HG02852 (cell line): ENCODE results near the gene AP3M1.

Experiments used
- ATAC-seq: cut with Tn5 transposase; IDR thresholded peaks from one replicate; pipeline ENCODE4 v1.9.1; 2021; ENCODE audit warnings: mild to moderate bottlenecking, moderate library complexity; ENCODE audit not compliant: unreplicated experiment

The AP3M1 gene

DNA sequence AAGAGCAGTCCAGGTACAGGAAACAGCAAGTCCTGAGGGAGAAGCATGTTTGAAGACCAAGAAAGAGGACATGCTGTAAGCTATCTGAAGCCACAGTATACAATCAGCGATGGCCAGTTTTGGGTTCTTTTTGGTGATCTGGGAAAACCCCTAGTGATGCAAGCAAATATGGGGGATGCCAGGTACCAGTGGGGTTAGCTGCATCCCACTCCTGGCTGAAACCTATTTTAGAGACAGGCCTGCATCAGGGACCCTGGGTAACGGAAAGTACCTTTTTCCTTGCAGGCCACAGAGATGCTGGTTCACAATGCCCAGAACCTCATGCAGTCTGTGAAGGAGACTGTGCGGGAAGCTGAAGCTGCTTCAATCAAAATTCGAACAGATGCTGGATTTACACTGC, 32.9 kb downstream of the AP3M1 start:
- no peak for ATAC-seq

DNA sequence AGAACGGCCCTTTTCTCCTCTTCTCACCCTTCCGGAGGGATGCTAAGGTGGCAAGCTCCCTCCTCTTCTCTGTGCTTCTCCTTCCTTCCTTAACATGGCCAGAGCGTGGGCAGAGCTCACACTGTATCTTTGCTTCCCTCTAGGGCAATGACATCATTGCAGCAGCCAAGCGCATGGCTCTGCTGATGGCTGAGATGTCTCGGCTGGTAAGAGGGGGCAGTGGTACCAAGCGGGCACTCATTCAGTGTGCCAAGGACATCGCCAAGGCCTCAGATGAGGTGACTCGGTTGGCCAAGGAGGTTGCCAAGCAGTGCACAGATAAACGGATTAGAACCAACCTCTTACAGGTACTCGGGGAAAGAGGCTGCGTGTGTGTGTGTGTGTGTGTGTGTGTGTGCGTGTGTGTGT, 36.6 kb downstream of the AP3M1 start:
- no peak for ATAC-seq

GRCh38 chr10:74113546-74113945, 37.1 kb downstream of the AP3M1 start:
- ATAC-seq = no peak

- ATAC-seq = no peak
Measured at GRCh38 chr10:74111799-74112198, 38.8 kb downstream of the AP3M1 start.

- ATAC-seq = no peak
Measured at GRCh38 chr10:74110120-74110519, 40.5 kb downstream of the AP3M1 start.

DNA sequence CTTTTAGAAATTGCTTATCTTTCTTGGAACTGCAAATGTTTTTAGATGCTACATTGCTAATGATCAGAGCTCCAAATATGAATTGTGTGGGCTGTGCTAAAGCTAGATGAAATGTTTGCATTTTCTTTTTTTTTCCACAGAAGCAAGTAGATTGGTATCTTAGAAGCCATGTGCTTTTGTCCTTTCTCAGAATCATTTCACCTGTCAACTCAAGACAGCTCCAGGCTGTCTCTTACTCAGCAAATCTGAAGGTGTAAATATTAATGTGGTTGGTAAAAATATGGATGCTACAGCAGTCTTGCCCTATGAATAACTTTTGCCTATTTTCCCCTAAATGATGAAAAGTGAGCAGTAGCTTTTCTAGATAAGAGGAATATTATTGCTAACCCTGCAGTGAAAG, 41.2 kb downstream of the AP3M1 start:
- ATAC-seq = no peak

DNA sequence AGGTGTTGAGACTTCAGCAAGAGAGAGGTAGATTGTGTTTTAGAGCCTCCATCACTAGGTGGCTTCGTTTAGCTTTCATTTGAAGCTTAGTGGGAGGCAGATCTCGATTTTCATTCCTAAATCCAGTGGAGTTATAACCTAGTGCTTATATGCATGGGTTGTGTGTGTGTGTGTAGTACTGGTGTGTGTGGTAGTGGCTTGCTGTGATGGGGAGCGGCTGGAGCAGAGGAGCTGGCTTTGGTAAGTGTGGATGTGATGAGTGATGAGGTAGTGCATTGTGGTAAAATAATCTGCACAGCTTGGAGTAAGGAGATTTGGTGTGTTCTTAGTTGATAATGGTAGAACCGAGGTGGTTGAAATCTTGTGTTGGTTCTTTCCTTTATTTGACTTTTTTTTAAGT, 43.2 kb downstream of the AP3M1 start:
- no peak for ATAC-seq

DNA sequence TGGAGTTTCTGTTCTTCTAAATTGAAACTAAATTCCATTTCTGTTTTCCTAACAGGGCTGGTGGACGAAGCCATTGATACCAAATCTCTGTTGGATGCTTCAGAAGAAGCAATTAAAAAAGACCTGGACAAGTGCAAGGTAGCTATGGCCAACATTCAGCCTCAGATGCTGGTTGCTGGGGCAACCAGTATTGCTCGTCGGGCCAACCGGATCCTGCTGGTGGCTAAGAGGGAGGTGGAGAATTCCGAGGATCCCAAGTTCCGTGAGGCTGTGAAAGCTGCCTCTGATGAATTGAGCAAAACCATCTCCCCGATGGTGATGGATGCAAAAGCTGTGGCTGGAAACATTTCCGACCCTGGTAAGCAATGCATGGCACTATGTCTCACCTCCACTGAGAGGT, 45.6 kb downstream of the AP3M1 start:
- no peak for ATAC-seq

- no peak for ATAC-seq
Measured at GRCh38 chr10:74104480-74104879, 46.1 kb downstream of the AP3M1 start.

- no peak for ATAC-seq
Measured at GRCh38 chr10:74103560-74104258, 46.9 kb downstream of the AP3M1 start.

DNA sequence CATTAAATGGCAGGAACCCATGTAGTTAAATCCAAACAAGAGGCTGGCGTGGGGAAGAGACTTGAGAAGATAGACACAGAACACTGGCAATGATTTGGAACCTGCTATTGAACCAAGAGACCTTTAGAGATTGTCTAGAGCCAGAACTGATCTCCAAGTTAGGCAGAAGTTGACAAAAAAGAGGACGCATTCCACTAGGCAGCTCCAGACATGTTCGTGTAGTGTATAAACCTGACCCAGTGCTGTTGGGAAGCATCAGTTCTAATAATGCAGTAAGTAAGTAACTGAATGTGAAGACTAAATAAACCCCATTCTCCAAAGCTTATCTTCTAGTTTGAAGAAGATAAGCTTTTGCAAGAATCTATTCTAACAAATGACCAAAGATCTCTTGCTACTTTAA, 50.8 kb downstream of the AP3M1 start:
- no peak for ATAC-seq

DNA sequence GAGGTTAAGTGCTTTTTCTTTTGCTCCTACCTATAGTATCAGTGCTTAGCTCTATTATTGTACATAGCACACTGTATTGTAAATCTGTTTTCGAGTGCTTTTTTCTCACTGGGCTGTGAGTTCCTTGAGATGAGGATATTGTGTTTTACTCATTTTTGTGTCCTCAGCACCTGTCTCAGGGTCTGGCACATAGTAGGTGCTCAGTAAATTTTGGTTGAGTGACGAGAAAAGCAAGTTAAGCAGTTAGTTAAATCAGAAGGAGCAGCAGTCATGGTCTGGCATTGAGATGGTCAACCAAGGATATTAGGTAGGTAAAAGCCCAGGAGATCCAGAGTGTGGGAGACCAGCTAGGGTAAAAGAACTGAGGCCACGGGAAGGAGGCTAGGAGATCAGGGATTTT, 51.2 kb downstream of the AP3M1 start:
- no peak for ATAC-seq

GRCh38 chr10:74097776-74098175, 52.9 kb downstream of the AP3M1 start:
- ATAC-seq = no peak

DNA sequence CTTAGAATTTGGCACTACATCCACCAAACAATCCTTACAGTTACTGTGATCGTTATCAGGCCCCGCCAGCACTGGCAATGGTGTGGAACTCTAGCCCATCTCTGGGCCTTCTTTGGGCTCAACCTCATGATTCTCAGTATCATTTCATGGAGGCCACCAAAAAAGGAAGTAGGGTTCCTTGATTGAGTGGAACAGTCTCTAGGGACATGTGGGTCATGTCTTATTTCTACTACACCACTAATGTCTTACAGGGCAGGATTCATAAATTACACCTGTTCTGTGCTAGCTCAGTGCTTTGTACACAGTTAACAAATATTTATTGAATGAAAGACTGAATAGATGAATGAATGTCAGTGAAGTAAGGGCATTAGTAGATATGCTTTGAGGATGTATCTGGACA, 53.9 kb downstream of the AP3M1 start:
- ATAC-seq = peak; percentile 95

DNA sequence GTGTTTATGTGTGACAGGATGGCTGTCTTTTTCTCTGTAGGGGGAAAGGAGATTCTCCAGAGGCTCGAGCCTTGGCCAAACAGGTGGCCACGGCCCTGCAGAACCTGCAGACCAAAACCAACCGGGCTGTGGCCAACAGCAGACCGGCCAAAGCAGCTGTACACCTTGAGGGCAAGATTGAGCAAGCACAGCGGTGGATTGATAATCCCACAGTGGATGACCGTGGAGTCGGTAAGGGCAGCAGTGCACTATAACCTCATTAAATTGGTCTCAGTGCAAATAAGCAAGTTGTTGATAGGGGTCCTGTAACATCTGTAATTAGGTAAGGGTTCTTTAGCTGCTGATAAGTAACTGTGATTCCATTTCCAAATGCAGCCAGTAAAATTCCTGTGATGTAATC, 56.4 kb downstream of the AP3M1 start:
- no peak for ATAC-seq

GRCh38 chr10:74093530-74094164, 57.0 kb downstream of the AP3M1 start:
- ATAC-seq = no peak

DNA sequence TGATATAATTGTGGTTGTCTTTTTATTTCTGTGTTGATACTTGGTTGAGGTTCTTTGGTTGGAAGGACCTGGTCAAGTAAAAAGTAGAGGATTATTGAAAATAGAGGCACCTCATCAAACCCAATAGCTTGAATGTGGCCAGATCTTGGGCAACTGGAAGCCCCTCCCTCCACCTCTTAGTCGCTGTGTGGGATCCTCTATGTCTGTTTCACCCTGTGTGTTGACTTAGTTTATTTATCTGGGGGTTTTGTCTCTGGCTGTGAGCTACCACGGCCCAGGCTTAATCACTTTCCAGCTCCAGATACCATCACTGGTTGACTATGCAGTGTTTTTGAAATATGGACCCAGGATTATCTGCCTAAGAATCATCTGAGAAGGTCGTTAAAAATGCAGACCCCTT, 58.3 kb downstream of the AP3M1 start:
- no peak for ATAC-seq

DNA sequence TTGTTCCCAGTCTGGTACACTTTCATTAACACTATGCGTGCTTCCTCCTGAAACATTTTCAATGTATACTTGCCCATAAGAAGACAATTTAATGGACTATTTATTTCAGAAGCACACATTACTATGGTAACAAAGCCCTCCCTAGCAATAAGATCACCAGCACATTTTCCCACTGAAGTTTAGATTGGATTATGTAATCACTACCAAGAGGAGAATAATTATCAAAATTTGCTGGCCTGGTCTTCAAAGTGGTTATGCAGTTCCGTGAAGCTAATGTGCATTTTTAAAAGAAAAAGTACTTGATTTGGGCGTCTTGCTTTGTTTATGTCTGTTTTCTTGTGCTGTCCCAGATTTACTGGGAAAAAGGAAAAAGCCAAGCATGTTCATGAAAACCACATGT, 61.9 kb downstream of the AP3M1 start:
- ATAC-seq = no peak

DNA sequence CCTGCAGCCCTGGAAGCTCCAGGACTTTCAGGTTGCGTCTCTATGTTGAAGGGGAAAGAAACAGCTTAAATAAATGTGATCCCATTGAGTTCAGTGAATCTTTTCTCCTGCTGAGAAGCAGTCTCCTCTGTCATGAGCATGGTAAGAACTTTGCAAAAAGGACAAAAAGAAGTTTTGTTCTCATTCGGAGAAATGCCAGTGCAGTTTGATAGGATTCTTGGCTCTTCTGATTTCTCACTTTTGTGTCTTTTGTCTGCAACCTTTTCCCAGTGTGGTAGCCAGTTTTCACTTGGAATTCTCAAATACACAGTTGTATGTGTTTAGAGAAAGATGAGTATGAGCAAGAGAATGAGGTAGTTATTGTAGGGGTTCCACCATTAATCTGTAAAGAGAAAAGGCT, 64.3 kb downstream of the AP3M1 start:
- ATAC-seq = no peak

GRCh38 chr10:74084955-74085354, 65.7 kb downstream of the AP3M1 start:
- peak; percentile 79 for ATAC-seq

DNA sequence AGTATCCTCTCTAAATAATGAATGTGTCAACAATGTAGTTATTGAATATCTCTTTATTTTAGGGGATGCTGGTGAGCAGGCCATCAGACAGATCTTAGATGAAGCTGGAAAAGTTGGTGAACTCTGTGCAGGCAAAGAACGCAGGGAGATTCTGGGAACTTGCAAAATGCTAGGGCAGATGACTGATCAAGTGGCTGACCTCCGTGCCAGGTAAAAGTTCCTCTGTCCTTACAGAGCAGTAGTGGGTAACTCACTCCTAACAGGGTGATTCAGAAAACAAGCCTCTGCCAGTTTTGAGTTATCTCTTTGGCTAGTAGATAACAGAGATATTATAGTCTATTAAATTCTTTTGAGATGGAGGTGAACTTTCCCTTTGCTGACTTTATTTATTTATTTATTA, 67.3 kb downstream of the AP3M1 start:
- no peak for ATAC-seq

DNA sequence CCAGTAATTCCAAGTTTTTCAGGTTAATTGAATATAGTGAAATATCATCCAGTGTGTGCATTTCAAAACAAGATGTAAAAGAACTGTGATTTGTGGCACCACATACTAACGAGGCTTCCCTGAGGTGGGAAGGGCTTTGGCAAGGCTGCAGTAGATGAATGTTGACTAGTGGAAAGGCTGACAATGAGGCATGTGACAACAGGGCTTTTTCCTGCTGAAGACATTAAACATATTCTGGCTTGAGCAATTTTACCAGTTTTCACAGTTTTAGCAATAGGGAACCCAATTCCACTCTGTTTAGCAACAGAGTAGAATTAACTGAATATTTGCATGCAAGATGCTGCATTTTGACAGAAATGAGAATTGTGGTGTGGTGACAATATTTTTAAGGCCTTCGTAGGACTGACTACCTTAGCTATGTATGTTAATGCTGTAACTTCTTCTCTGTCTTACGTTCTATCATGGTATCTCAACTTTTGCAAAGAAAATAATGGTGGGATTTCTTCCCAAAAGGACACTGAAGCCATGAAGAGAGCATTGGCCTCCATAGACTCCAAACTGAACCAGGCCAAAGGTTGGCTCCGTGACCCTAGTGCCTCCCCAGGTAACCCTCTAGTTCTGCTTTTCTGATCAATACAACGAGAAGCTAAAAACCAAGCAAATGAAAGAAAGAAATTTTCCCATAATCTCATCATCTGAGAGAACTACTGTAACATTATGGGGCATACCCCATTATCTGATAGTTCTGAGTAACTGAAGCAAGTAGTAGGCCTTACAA, 68.5 kb downstream of the AP3M1 start:
- ATAC-seq = no peak
